ENCODE measurements around the gene PLSCR5. TPM values are rescaled to one million over a fixed set of nuclear protein-coding genes. Genes with fewer than 3 reads are reported as not detected.

Gene PLSCR5
- total RNA-seq, 2 donors from 2014 or later = not detected

- no peaks in the 10 kb centered on the region for H3K9me3 ChIP-seq
- H3K4me1 ChIP-seq = no peaks in the 10 kb centered on the region
- no peak for TF ChIP-seq CTCF (IDR thresholded peaks at IDR 0.05)
- H3K9ac ChIP-seq (ENCODE audit: low read depth in 2 of 2, low read length in 2 of 2) = no peak overlapping the region
- no peak overlapping the region for H3K4me3 ChIP-seq
- no peak overlapping the region for H3K27ac ChIP-seq
- intact Hi-C loops (cut with DNase I) = no loop called here
- H3K27me3 ChIP-seq = no peaks in the 10 kb centered on the region
- H3K36me3 ChIP-seq = no peaks in the 10 kb centered on the region
- no peak for DNase-seq
These were observed 58.7 kb downstream of the PLSCR5 start for GRCh38 chr3:146546366-146546965.

GRCh38 chr3:146544929-146545528 lies 60.1 kb downstream of the PLSCR5 start:
- DNase-seq = no peak
- TF ChIP-seq CTCF (IDR thresholded peaks at IDR 0.05) = no peak
- H3K27me3 ChIP-seq = no peaks in the 10 kb centered on the region
- H3K27ac ChIP-seq = peak overlapping the region; percentile 98
- H3K9ac ChIP-seq (ENCODE audit: low read depth in 2 of 2, low read length in 2 of 2) = peak overlapping the region in 1 of 2 donors; percentile 89
- no peaks in the 10 kb centered on the region for H3K36me3 ChIP-seq
- peak overlapping the region; percentile 66 for H3K4me3 ChIP-seq
- no peaks in the 10 kb centered on the region for H3K9me3 ChIP-seq
- H3K4me1 ChIP-seq = no peaks in the 10 kb centered on the region
- intact Hi-C loops (cut with DNase I) = no loop called here

GRCh38 chr3:146544002-146544928 lies 60.9 kb downstream of the PLSCR5 start, which contains the start of gene PLSCR1:
Gene PLSCR1, minus strand, starts transcription at chr3:146544607. Its CDS starts 8,055 bp downstream, at chr3:146536552.
- Histone ChIP-seq H3K36me3 (no peaks in the 10 kb centered on the region), H3K4me1 (no peaks in the 10 kb centered on the region), H3K27me3 (no peaks in the 10 kb centered on the region), H3K4me3 (peak within 1 kb of the TSS; percentile 66), H3K9ac (ENCODE audit: low read depth in 2 of 2, low read length in 2 of 2) (peak within 1 kb of the TSS; percentile 89 to 95), H3K27ac (peak within 1 kb of the TSS; percentile 98), H3K9me3 (no peaks in the 10 kb centered on the region)
- intact Hi-C loops (cut with DNase I) = no loop called here
- peak; percentile 96 for DNase-seq
- no peak for TF ChIP-seq CTCF (IDR thresholded peaks at IDR 0.05)

GRCh38 chr3:146543461-146544001 lies 61.6 kb downstream of the PLSCR5 start:
- intact Hi-C loops (cut with DNase I) = no loop called here
- H3K4me1 ChIP-seq = no peaks in the 10 kb centered on the region

More at GRCh38 chr3:146543461-146544001, 61.6 kb downstream of the PLSCR5 start:
- peak; percentile 40 for DNase-seq
- Histone ChIP-seq H3K27ac (peak overlapping the region; percentile 98), H3K9ac (ENCODE audit: low read depth in 2 of 2, low read length in 2 of 2) (peak overlapping the region; percentile 89 to 95), H3K36me3 (no peaks in the 10 kb centered on the region), H3K9me3 (no peaks in the 10 kb centered on the region), H3K27me3 (no peaks in the 10 kb centered on the region), H3K4me3 (peak overlapping the region; percentile 66)
- TF ChIP-seq CTCF (IDR thresholded peaks at IDR 0.05) = no peak

Data from colonic mucosa (tissue), 4 donors.